ENCODE results near the gene KIF26B.

DNA sequence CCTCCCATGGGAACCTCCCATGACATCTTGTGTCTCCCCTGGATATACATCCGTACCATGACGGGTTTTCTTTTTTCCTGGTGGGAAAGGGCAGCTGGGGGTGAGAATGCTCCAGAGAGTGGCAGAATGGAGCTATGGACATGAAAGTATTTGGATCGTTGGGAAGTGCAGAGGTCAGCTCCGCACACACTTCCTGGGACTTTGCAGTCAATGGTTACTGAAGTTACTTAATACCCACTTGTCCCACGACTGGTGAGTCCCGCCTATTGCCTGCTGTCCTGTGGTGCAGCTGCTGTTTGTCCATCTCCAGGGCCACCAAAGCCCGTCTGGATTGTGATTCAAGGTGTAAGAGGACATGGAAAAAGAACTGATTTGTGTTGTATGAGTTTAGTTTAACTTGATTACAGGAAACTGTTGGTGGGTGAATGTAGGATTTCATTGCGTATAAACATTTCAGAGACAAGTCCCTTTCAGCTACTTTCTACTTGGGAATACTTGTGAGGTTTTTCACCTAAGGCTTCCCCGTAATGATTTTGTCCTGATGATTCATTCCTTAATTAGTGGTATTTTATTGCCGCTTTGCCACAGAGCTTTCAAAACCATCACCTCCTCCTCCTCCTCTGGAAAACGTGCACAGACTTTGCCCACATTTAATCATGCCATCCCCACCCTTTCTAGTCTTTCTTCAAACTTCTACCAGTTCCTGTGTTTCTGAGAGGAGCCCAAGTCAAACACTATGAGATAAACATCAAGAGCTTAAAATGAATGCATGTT lies 308.8 kb downstream of the KIF26B start:
- TF ChIP-seq EZH2 (optimal IDR thresholded peaks at IDR 0.05; ENCODE audit: low read depth, low read length) (no peak), CTCF (IDR thresholded peaks at IDR 0.05; ENCODE audit: low read length) (no peak)

Measured in MM.1S (cell line).